Measurements from ENCODE around the gene AP2B1.

GRCh38 chr17:35717475-35717874 lies 130.4 kb downstream of the AP2B1 start:
- TF ChIP-seq CTCF (IDR thresholded peaks at IDR 0.05), result no peak
- no peak for TF ChIP-seq ZFX (IDR thresholded peaks at IDR 0.05; ENCODE audit: borderline replicate concordance)
